Left lung (tissue), 10 donors: ENCODE measurements around the gene TRIM41. TPM values are rescaled to one million over a fixed set of nuclear protein-coding genes. Genes with fewer than 3 reads are reported as not detected.

Experiments used
- ATAC-seq: fragments of 200-7000 bp; cut with Tn5 transposase; one replicate; pipeline ENCODE4 v1.9.1; 2020; ENCODE audit warnings: moderate library complexity
- DNase-seq, 4 donors: peaks; one replicate each; pipeline ENCODE4 v3.0.0-alpha.2; 2013 to 2020
- H3K27ac ChIP-seq, 2 donors: fragments of 200-600 bp; sonication (generic) in 1 of 2; one replicate each; pipeline versions ENCODE4 v1.5.0 to v1.8.0; 2020 to 2021
- H3K27me3 ChIP-seq, 2 donors: fragments of 200-600 bp; sonication (generic) in 1 of 2; one replicate each; pipeline versions ENCODE4 v1.5.0 to v1.8.0; 2020 to 2021
- H3K36me3 ChIP-seq, 2 donors: fragments of 200-600 bp; sonication (generic) in 1 of 2; one replicate each; pipeline versions ENCODE4 v1.5.0 to v1.8.0; 2020 to 2021
- H3K4me1 ChIP-seq, 2 donors: fragments of 200-600 bp; one replicate each; pipeline ENCODE4 v1.8.0; 2021
- H3K4me3 ChIP-seq, 2 donors: fragments of 200-600 bp; sonication (generic) in 1 of 2; one replicate each; pipeline versions ENCODE4 v1.5.0 to v1.8.0; 2020 to 2021; ENCODE audit warnings: mild to moderate bottlenecking in 1 of 2
- H3K9me3 ChIP-seq, 2 donors: fragments of 200-600 bp; sonication (generic) in 1 of 2; one replicate each; pipeline versions ENCODE4 v1.5.0 to v1.8.0; 2020 to 2021
- intact Hi-C, 2 donors: fragments of 100-400 bp; cut with DNase I; formaldehyde crosslinking; loops; one replicate each; pipeline versions ENCODE4 v1.11.2 to v1.14.2; 2022
- polyA plus RNA-seq, 6 donors: library from polyadenylated mRNA; unstranded; fragments of 120-200 nt; gene quantifications; one replicate each; pipeline ENCODE4 v1.2.1, GENCODE V29; 2013; ENCODE audit not compliant: insufficient read length in 6 of 6
- total RNA-seq, 2 donors: library from RNA; stranded (reverse); fragmentation: NEBNext Ultra II Directional; extraction: Animal tissue kit (Norgen Biotek cat#: 25700); gene quantifications; one replicate each; pipeline ENCODE4 v1.2.1, GENCODE V29; 2021
- TF ChIP-seq, protein P1 (sequence below), 2 donors: fragments of 200-600 bp; sonication (generic) in 1 of 2; IDR thresholded peaks; one replicate each; pipeline versions ENCODE4 v1.5.0 to v1.8.0; 2021; ENCODE audit warnings: antibody characterized with exemption in 2 of 2
- donor health status: DM: no; HTN: yes; CAD: no.
- donor health status: DM: no; HTN: no; CAD: no.

Gene TRIM41
- total and polyA plus RNA-seq, 8 donors = 24.2 to 27.6 (median 26.1) TPM

DNA sequence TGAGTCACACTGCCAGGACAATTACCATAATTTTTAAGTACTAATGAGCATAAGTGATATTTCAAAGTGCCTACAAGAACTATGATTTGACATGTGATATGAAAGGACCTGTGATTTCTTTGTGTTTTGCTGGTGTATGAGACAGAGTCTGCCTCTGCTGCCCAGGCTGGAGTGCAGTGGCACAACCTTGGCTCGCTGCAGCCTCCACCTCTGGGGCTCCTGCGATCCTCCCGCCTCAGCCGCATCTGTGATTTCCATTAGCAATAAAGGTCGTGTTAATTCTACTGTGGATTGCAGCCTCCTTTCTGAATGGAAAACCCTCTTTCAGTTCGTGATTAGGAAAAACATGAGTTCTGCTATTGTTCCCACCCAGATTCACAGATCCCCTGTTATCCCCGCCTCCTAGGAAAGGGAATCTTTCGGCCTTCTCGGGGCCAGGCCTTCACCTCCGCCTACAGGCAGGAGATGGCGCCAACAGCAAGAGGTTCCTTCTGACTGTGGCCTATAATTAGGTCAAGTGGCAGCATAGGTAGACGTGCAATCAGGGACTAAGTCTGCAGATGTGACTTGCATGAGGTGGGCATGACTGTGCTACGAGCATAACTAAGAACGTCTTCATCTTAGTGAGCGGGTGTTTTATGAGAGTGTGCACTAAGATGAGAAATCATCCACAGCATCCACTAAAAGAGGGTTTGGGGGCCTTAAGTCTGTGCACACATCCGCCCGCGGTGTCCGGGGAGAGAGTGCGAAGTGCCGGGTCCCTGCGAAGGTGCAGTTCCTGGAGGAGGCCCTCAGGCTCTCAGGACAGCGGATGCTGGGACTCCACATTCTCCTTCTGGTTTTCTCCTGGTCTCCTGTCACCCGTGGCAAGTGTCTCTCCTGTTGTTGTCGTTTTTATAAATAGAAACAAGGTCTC is 41.2 kb upstream of the TRIM41 start:
- ATAC-seq = peak; percentile 91
- Histone ChIP-seq H3K27me3 (peaks cover 2 to 30% of the 10 kb centered on the region in 2 donors), H3K4me3 (no peak overlapping the region), H3K9me3 (no peaks in the 10 kb centered on the region), H3K27ac (peak overlapping the region in 1 of 2 donors; percentile 5), H3K36me3 (no peaks in the 10 kb centered on the region), H3K4me1 (peaks cover 0 to 26% of the 10 kb centered on the region in 2 donors)
- intact Hi-C loops = no loop called here
- TF ChIP-seq, protein P1, sequence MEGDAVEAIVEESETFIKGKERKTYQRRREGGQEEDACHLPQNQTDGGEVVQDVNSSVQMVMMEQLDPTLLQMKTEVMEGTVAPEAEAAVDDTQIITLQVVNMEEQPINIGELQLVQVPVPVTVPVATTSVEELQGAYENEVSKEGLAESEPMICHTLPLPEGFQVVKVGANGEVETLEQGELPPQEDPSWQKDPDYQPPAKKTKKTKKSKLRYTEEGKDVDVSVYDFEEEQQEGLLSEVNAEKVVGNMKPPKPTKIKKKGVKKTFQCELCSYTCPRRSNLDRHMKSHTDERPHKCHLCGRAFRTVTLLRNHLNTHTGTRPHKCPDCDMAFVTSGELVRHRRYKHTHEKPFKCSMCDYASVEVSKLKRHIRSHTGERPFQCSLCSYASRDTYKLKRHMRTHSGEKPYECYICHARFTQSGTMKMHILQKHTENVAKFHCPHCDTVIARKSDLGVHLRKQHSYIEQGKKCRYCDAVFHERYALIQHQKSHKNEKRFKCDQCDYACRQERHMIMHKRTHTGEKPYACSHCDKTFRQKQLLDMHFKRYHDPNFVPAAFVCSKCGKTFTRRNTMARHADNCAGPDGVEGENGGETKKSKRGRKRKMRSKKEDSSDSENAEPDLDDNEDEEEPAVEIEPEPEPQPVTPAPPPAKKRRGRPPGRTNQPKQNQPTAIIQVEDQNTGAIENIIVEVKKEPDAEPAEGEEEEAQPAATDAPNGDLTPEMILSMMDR (IDR thresholded peaks at IDR 0.05) = peak; percentile 61 to 76
- peak in 2 of 4 donors; percentile 64 to 69 for DNase-seq

DNA sequence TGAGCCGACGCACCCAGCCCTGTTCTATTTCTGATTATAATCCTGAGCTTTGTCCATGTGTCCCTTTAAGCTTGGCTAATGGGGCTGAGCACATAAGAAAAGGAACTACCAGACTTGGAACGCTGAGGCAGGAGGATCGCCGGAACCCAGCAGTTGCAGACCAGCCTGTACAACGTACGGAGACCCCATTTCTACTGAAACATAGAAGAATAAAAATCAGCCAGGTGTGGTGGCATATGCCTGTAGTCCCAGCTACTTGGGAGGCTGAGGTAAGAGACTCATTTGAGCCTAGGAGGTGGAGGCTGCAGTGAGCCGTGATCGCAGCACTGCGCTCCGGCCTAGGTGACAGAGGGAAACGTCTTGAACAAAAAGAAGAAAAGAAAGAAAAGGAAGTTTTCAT is 40.4 kb upstream of the TRIM41 start:
- Histone ChIP-seq H3K36me3 (no peaks in the 10 kb centered on the region), H3K4me3 (no peak overlapping the region), H3K4me1 (peaks cover 0 to 26% of the 10 kb centered on the region in 2 donors), H3K27me3 (peaks cover 0 to 23% of the 10 kb centered on the region in 2 donors), H3K27ac (peak overlapping the region in 1 of 2 donors; percentile 5), H3K9me3 (no peaks in the 10 kb centered on the region)
- ATAC-seq = no peak
- TF ChIP-seq, protein P1 (IDR thresholded peaks at IDR 0.05) = no peak
- DNase-seq = no peak
- intact Hi-C loops = no loop called here

DNA sequence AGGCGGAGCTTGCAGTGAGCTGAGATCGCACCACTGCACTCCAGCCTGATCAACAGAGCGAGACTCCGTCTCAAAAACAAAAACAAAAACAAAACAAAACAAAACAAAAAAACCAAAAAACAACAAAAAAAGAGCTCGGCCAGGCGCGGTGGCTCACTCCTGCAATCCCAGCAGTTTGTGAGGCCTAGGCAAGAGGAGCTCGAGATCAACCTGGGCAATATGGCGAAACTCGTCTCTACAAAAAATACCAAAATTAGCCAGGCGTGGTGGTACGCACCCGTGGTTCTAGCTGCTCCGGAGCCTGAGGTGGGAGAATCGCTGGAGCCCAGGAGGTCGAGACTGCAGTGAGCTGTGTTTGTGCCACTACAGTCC is 38.2 kb upstream of the TRIM41 start:
- TF ChIP-seq, protein P1 (IDR thresholded peaks at IDR 0.05) = no peak
- H3K27me3 ChIP-seq = peaks cover 0 to 20% of the 10 kb centered on the region in 2 donors
- intact Hi-C loops = no loop called here
- peak overlapping the region; percentile 33 to 47 for H3K4me3 ChIP-seq
- DNase-seq (no peak), ATAC-seq (no peak)
- no peaks in the 10 kb centered on the region for H3K36me3 ChIP-seq
- peaks cover 0 to 41% of the 10 kb centered on the region in 2 donors for H3K4me1 ChIP-seq
- no peak overlapping the region for H3K27ac ChIP-seq
- H3K9me3 ChIP-seq = no peaks in the 10 kb centered on the region

DNA sequence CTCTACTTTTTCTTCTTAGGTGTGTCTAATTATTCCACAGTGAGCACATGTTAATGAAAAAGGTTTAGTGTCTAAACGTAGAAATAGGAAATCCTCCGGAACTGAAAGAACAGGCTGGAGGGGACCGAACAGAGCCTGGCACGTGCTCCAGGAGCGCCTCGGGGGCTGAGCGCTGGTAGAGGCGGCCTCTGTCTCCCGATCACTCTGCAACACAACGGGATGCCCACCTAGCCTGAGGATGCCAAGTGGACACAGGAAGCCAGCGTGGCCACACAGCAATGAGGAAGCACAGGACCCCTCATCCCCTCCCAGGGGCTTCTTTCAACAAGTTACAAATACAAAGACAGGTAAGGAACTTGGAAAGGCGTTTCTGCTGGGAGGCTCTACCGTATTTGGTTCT is 37.5 kb upstream of the TRIM41 start:
- DNase-seq (no peak), ATAC-seq (no peak)
- TF ChIP-seq, protein P1 (IDR thresholded peaks at IDR 0.05) = no peak
- Histone ChIP-seq H3K27ac (no peak overlapping the region), H3K4me1 (peaks cover 0 to 49% of the 10 kb centered on the region in 2 donors), H3K36me3 (no peaks in the 10 kb centered on the region), H3K27me3 (peaks cover 0 to 20% of the 10 kb centered on the region in 2 donors), H3K9me3 (no peaks in the 10 kb centered on the region), H3K4me3 (no peak overlapping the region)
- intact Hi-C loops = no loop called here

DNA sequence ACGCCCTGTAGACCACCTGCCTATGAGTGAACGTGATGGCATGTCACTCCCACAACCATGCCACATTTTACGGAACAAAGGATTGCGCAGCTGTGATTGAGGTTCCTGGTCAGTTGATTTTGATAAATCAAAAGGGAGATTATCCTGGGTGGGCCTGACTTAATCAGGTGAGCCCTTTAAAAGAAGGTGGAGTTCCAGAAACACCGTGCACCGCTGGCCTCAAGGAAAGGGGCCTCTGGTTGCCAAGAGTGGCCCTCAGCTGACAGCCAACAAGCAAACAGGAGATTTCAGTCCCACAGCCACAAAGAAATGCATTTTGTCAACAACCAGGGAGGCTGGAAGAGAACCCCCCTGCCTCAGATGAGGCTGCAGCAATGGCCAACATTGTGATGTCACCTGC is 37.1 kb upstream of the TRIM41 start:
- TF ChIP-seq, protein P1 (IDR thresholded peaks at IDR 0.05) = no peak
- peaks cover 0 to 19% of the 10 kb centered on the region in 2 donors for H3K27me3 ChIP-seq
- H3K4me1 ChIP-seq = peaks cover 0 to 52% of the 10 kb centered on the region in 2 donors
- DNase-seq (no peak), ATAC-seq (no peak)
- no peaks in the 10 kb centered on the region for H3K9me3 ChIP-seq
- H3K27ac ChIP-seq = no peak overlapping the region
- intact Hi-C loops = no loop called here
- no peak overlapping the region for H3K4me3 ChIP-seq
- H3K36me3 ChIP-seq = no peaks in the 10 kb centered on the region
